Liver (tissue), 9 donors: ENCODE data around the gene MAGI1. TPM values are rescaled to one million over a fixed set of nuclear protein-coding genes. Genes with fewer than 3 reads are reported as not detected.

Experiments used
- DNase-seq: peaks from one replicate; pipeline ENCODE4 v3.0.0-alpha.2; 2017; ENCODE audit warnings: low spot score
- H3K27ac ChIP-seq, 2 donors: one replicate each; pipeline ENCODE4 v1.7.0; 2013; ENCODE audit warnings: inconsistent platforms in 2 of 2, low read length in 2 of 2, control low read depth in 1 of 2, low read depth in 1 of 2, mild to moderate bottlenecking in 1 of 2
- H3K27me3 ChIP-seq, 4 donors: one replicate each; pipeline versions ENCODE4 v1.6.1 to v1.7.0; 2013; ENCODE audit warnings: low read length in 3 of 4, inconsistent platforms in 1 of 4, mild to moderate bottlenecking in 1 of 4, moderate library complexity in 1 of 4; ENCODE audit not compliant: control insufficient read depth in 4 of 4, insufficient read depth in 4 of 4
- H3K36me3 ChIP-seq, 4 donors: one replicate each; pipeline versions ENCODE4 v1.6.1 to v1.7.0; 2013; ENCODE audit warnings: low read length in 3 of 4, mild to moderate bottlenecking in 3 of 4, low read depth in 1 of 4, moderate library complexity in 1 of 4; ENCODE audit not compliant: control insufficient read depth in 4 of 4, insufficient read depth in 3 of 4
- H3K4me1 ChIP-seq, 4 donors: one replicate each; pipeline versions ENCODE4 v1.6.1 to v1.7.0; 2013; ENCODE audit warnings: low read length in 3 of 4, mild to moderate bottlenecking in 3 of 4, moderate library complexity in 1 of 4; ENCODE audit not compliant: control insufficient read depth in 4 of 4, insufficient read depth in 4 of 4
- H3K4me3 ChIP-seq, 3 donors: one replicate each; pipeline versions ENCODE4 v1.6.1 to v1.7.0; 2013; ENCODE audit warnings: low read length in 3 of 3, control low read depth in 1 of 3, low read depth in 1 of 3, mild to moderate bottlenecking in 1 of 3
- H3K9ac ChIP-seq, 2 donors: one replicate each; pipeline ENCODE4 v1.7.0; 2013; ENCODE audit warnings: low read length in 2 of 2, mild to moderate bottlenecking in 2 of 2, moderate library complexity in 2 of 2, control low read depth in 1 of 2, low read depth in 1 of 2
- H3K9me3 ChIP-seq, 4 donors: one replicate each; pipeline versions ENCODE4 v1.6.1 to v1.7.0; 2013; ENCODE audit warnings: low read length in 3 of 4; ENCODE audit not compliant: control insufficient read depth in 4 of 4
- EGR1 ChIP-seq, 2 donors: IDR thresholded peaks; 2 replicates each; pipeline ENCODE4 v1.6.1; 2016 to 2018; ENCODE audit warnings: antibody characterized with exemption in 2 of 2, low read depth in 2 of 2
- FOXA1 ChIP-seq: IDR thresholded peaks from 2 replicates; pipeline ENCODE4 v1.6.1; 2016; ENCODE audit warnings: antibody characterized with exemption
- FOXA2 ChIP-seq: IDR thresholded peaks from 2 replicates; pipeline ENCODE4 v1.6.1; 2016; ENCODE audit warnings: antibody characterized with exemption
- GABPA ChIP-seq, 2 donors: IDR thresholded peaks in 1 of 2; conservative IDR thresholded peaks in 1 of 2; 2 replicates each; pipeline ENCODE4 v1.6.1; 2016; ENCODE audit warnings: antibody characterized with exemption in 2 of 2, mild to moderate bottlenecking in 1 of 2, moderate library complexity in 1 of 2
- HNF4A ChIP-seq, 2 donors: conservative IDR thresholded peaks; 2 replicates each; pipeline ENCODE4 v1.6.1; 2016; ENCODE audit warnings: antibody characterized with exemption in 2 of 2, mild to moderate bottlenecking in 2 of 2
- HNF4G ChIP-seq: IDR thresholded peaks from 2 replicates; pipeline ENCODE4 v1.6.1; 2016; ENCODE audit warnings: antibody characterized with exemption
- JUND ChIP-seq, 2 donors: IDR thresholded peaks; 2 replicates each; pipeline ENCODE4 v1.6.1; 2016; ENCODE audit warnings: antibody characterized with exemption in 2 of 2
- NR2F2 ChIP-seq: IDR thresholded peaks from 2 replicates; pipeline ENCODE4 v1.6.1; 2016; ENCODE audit warnings: antibody characterized with exemption
- RAD21 ChIP-seq, 2 donors: IDR thresholded peaks; 2 replicates each; pipeline ENCODE4 v1.6.1; 2016; ENCODE audit warnings: antibody characterized with exemption in 2 of 2, mild to moderate bottlenecking in 2 of 2
- RXRA ChIP-seq, 2 donors: IDR thresholded peaks; 2 replicates each; pipeline ENCODE4 v1.6.1; 2017 to 2018; ENCODE audit warnings: antibody characterized with exemption in 2 of 2, mild to moderate bottlenecking in 1 of 2
- SP1 ChIP-seq: IDR thresholded peaks from 2 replicates; pipeline ENCODE4 v1.6.1; 2018; ENCODE audit warnings: antibody characterized with exemption, mild to moderate bottlenecking
- TAF1 ChIP-seq: conservative IDR thresholded peaks from 2 replicates; pipeline ENCODE4 v1.6.1; 2016; ENCODE audit warnings: antibody characterized with exemption, mild to moderate bottlenecking
- YY1 ChIP-seq: IDR thresholded peaks from 2 replicates; pipeline ENCODE4 v1.6.1; 2016; ENCODE audit warnings: antibody characterized with exemption, mild to moderate bottlenecking
- WGBS: extraction: QIAGEN DNeasy Blood & Tissue Kit; methylation state at CpG from one replicate; pipeline ENCODE4 v1.1.7; 2013; 5-methylcytosine and 5-hydroxymethylcytosine counted together
- polyA plus RNA-seq, 2 donors: library from polyadenylated mRNA; stranded (reverse) in 1 of 2; unstranded in 1 of 2; fragments of 200-250 nt in 1 of 2; fragments of >200 nt in 1 of 2; fragmentation: Nextera tagmentation in 1 of 2; extraction: Ambion mirVana in 1 of 2; gene quantifications; one replicate each; pipeline versions ENCODE4 v1.2.1 to v1.2.3, GENCODE V29; 2013 to 2015
- total RNA-seq, 2 donors: library from RNA; depleted of rRNA; stranded (reverse); fragments of >200 nt; gene quantifications; one replicate each; pipeline ENCODE4 v1.2.3, GENCODE V29; 2014
- TF ChIP-seq, protein P1 (sequence below): IDR thresholded peaks from 2 replicates; pipeline ENCODE4 v1.6.1; 2016; ENCODE audit warnings: antibody characterized with exemption
- TF ChIP-seq, protein P2 (sequence below): IDR thresholded peaks from 2 replicates; pipeline ENCODE4 v1.6.1; 2016; ENCODE audit warnings: antibody characterized with exemption
- TF ChIP-seq, protein P3 (sequence below): fragments of 150-350 bp; IDR thresholded peaks from 2 replicates; pipeline ENCODE4 v1.5.1; 2017; ENCODE audit warnings: improper control_type of control experiment, low read depth, low read length; ENCODE audit not compliant: missing input control
- TF ChIP-seq, protein P4 (sequence below): IDR thresholded peaks from 2 replicates; pipeline ENCODE4 v1.6.1; 2016; ENCODE audit warnings: antibody characterized with exemption, mild to moderate bottlenecking
- donor health status: healthy.
- donor health status: healthy.
- donor health status: healthy.
- donor health status: healthy.
- donor health status: healthy.

MAGI1 gene
- total and polyA plus RNA-seq, 4 donors = 9.6 to 68.8 (median 14.0) TPM

DNA sequence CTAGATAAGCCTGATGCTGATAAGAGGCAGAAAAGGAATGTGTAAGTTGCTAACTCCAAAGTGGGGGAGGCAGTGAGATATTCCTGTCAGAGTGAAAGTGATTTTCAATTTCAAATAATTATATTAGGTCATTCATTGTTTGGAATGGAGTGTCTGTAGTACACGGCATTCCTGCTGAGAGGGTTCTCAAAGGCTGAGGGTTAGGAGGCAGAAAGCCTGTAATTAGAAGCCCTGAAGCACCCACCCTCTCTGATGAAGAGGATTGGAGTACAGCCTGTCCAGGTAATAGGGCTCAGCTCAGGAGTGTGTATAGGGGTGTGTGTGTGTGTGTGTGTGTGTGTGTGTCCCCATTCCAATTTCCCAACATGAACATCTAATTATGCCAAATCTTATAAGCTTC is 486.8 kb downstream of the MAGI1 start:
- Histone ChIP-seq H3K27ac (no peak overlapping the region), H3K36me3 (no peaks in the 10 kb centered on the region), H3K9ac (no peak overlapping the region), H3K9me3 (no peaks in the 10 kb centered on the region), H3K27me3 (no peaks in the 10 kb centered on the region), H3K4me1 (peaks cover 11 to 18% (median 11%) of the 10 kb centered on the region in 4 donors), H3K4me3 (no peak overlapping the region)
- DNase-seq = no peak
- 75% methylated on average over 1 of the region's 1 CpG for WGBS
- TF ChIP-seq GABPA (IDR thresholded peaks at IDR 0.05 in 1 of 2, conservative IDR thresholded peaks at IDR 0.05 in 1 of 2) (no peak), EGR1 (IDR thresholded peaks at IDR 0.05; ENCODE audit: low read depth in 2 of 2) (no peak)

DNA sequence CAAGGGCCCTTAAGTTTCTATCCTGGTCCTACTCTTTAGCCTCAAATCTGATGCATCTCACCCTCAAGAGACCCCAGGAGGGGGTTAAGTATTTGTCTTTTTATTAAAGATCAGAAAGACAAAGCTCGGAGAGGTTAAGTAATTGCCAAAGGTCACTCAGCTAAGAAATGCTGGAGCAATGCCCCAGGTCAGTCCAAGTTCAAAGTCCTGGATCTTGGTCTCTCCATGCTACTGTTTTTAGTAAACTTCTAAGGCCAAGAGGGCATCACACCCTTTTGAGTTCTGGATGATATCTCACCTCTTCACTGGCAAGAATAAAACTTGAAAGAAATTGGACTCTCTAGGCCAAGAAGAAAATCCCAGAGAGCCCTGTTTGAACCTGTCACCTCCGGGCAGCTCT is 488.6 kb downstream of the MAGI1 start:
- no peak for DNase-seq
- 51% methylated on average over 2 of the region's 2 CpGs for WGBS
- Histone ChIP-seq H3K9ac (no peak overlapping the region), H3K27me3 (no peaks in the 10 kb centered on the region), H3K4me1 (peaks cover 11 to 18% (median 11%) of the 10 kb centered on the region in 4 donors), H3K4me3 (no peak overlapping the region), H3K36me3 (no peaks in the 10 kb centered on the region), H3K9me3 (no peaks in the 10 kb centered on the region), H3K27ac (no peak overlapping the region)
- TF ChIP-seq JUND (IDR thresholded peaks at IDR 0.05) = peak; percentile 53 to 66
- no peak for TF ChIP-seq EGR1 (IDR thresholded peaks at IDR 0.05; ENCODE audit: low read depth in 2 of 2)
- TF ChIP-seq HNF4A (conservative IDR thresholded peaks at IDR 0.05) = peak; percentile 94
- TF ChIP-seq FOXA2 = no peak
- no peak for TF ChIP-seq GABPA (IDR thresholded peaks at IDR 0.05 in 1 of 2, conservative IDR thresholded peaks at IDR 0.05 in 1 of 2)
- TF ChIP-seq, protein P1, sequence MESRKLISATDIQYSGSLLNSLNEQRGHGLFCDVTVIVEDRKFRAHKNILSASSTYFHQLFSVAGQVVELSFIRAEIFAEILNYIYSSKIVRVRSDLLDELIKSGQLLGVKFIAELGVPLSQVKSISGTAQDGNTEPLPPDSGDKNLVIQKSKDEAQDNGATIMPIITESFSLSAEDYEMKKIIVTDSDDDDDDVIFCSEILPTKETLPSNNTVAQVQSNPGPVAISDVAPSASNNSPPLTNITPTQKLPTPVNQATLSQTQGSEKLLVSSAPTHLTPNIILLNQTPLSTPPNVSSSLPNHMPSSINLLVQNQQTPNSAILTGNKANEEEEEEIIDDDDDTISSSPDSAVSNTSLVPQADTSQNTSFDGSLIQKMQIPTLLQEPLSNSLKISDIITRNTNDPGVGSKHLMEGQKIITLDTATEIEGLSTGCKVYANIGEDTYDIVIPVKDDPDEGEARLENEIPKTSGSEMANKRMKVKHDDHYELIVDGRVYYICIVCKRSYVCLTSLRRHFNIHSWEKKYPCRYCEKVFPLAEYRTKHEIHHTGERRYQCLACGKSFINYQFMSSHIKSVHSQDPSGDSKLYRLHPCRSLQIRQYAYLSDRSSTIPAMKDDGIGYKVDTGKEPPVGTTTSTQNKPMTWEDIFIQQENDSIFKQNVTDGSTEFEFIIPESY = no peak
- TF ChIP-seq TAF1 = no peak
- peak; percentile 81 for TF ChIP-seq NR2F2
- peak; percentile 58 for TF ChIP-seq HNF4G
- TF ChIP-seq, protein P2, sequence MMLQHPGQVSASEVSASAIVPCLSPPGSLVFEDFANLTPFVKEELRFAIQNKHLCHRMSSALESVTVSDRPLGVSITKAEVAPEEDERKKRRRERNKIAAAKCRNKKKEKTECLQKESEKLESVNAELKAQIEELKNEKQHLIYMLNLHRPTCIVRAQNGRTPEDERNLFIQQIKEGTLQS = no peak
- peak; percentile 74 to 80 for TF ChIP-seq RXRA (IDR thresholded peaks at IDR 0.05)
- peak in 1 of 2 donors; percentile 17 for TF ChIP-seq RAD21 (IDR thresholded peaks at IDR 0.05)
- no peak for TF ChIP-seq FOXA1
- TF ChIP-seq YY1 = no peak

DNA sequence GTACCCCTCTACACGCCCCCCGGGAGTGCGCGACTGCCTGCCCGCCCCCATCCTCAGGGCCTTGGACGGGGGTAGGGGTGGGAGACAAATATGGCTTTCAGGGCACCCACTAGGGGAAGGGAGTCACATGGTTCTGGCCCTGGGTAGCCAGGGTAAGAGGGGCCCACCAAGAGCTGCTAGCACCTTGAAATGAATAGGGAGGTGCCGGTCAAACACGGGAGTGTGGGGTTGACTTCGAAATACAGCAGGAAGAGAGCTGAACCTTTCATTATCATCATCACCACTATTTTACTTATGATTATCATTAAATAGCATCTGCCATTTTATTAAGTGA is 489.1 kb downstream of the MAGI1 start:
- Histone ChIP-seq H3K27me3 (no peaks in the 10 kb centered on the region), H3K36me3 (no peaks in the 10 kb centered on the region), H3K4me3 (peak overlapping the region in 2 of 3 donors; percentile 55 to 58), H3K9me3 (no peaks in the 10 kb centered on the region), H3K9ac (no peak overlapping the region), H3K4me1 (peaks cover 11 to 18% (median 11%) of the 10 kb centered on the region in 4 donors), H3K27ac (no peak overlapping the region)
- no peak for DNase-seq
- 23% methylated on average over 9 of the region's 9 CpGs for WGBS
- TF ChIP-seq GABPA (IDR thresholded peaks at IDR 0.05 in 1 of 2, conservative IDR thresholded peaks at IDR 0.05 in 1 of 2) (no peak), TAF1 (no peak), FOXA2 (no peak), RAD21 (IDR thresholded peaks at IDR 0.05) (no peak), SP1 (no peak), YY1 (no peak), HNF4A (conservative IDR thresholded peaks at IDR 0.05) (no peak)
- TF ChIP-seq, protein P3, sequence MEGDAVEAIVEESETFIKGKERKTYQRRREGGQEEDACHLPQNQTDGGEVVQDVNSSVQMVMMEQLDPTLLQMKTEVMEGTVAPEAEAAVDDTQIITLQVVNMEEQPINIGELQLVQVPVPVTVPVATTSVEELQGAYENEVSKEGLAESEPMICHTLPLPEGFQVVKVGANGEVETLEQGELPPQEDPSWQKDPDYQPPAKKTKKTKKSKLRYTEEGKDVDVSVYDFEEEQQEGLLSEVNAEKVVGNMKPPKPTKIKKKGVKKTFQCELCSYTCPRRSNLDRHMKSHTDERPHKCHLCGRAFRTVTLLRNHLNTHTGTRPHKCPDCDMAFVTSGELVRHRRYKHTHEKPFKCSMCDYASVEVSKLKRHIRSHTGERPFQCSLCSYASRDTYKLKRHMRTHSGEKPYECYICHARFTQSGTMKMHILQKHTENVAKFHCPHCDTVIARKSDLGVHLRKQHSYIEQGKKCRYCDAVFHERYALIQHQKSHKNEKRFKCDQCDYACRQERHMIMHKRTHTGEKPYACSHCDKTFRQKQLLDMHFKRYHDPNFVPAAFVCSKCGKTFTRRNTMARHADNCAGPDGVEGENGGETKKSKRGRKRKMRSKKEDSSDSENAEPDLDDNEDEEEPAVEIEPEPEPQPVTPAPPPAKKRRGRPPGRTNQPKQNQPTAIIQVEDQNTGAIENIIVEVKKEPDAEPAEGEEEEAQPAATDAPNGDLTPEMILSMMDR = no peak
- TF ChIP-seq, protein P2 = no peak
- TF ChIP-seq, protein P4, sequence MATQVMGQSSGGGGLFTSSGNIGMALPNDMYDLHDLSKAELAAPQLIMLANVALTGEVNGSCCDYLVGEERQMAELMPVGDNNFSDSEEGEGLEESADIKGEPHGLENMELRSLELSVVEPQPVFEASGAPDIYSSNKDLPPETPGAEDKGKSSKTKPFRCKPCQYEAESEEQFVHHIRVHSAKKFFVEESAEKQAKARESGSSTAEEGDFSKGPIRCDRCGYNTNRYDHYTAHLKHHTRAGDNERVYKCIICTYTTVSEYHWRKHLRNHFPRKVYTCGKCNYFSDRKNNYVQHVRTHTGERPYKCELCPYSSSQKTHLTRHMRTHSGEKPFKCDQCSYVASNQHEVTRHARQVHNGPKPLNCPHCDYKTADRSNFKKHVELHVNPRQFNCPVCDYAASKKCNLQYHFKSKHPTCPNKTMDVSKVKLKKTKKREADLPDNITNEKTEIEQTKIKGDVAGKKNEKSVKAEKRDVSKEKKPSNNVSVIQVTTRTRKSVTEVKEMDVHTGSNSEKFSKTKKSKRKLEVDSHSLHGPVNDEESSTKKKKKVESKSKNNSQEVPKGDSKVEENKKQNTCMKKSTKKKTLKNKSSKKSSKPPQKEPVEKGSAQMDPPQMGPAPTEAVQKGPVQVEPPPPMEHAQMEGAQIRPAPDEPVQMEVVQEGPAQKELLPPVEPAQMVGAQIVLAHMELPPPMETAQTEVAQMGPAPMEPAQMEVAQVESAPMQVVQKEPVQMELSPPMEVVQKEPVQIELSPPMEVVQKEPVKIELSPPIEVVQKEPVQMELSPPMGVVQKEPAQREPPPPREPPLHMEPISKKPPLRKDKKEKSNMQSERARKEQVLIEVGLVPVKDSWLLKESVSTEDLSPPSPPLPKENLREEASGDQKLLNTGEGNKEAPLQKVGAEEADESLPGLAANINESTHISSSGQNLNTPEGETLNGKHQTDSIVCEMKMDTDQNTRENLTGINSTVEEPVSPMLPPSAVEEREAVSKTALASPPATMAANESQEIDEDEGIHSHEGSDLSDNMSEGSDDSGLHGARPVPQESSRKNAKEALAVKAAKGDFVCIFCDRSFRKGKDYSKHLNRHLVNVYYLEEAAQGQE = no peak
- TF ChIP-seq, protein P1 = no peak
